Sigmoid colon (tissue), 7 donors: ENCODE measurements around the gene PCDHGB6. TPM values are rescaled to one million over a fixed set of nuclear protein-coding genes. Genes with fewer than 3 reads are reported as not detected.

Experiments
- DNase-seq: peaks from one replicate; pipeline ENCODE4 v3.0.0-alpha.2; 2019
- H3K27ac ChIP-seq, 4 donors: fragments of 200-600 bp; sonication (generic); one replicate each; pipeline ENCODE4 v1.5.1; 2016 to 2019; ENCODE audit warnings: mild to moderate bottlenecking in 1 of 4
- H3K27me3 ChIP-seq, 3 donors: fragments of 200-600 bp; sonication (generic); one replicate each; pipeline ENCODE4 v1.5.1; 2019; ENCODE audit warnings: mild to moderate bottlenecking in 1 of 3
- H3K36me3 ChIP-seq, 4 donors: fragments of 200-600 bp; sonication (generic); one replicate each; pipeline ENCODE4 v1.5.1; 2016 to 2019
- H3K4me1 ChIP-seq, 4 donors: fragments of 200-600 bp; sonication (generic); one replicate each; pipeline ENCODE4 v1.5.1; 2017 to 2019
- H3K4me3 ChIP-seq, 4 donors: fragments of 200-600 bp; sonication (generic); one replicate each; pipeline ENCODE4 v1.5.1; 2017 to 2019; ENCODE audit warnings: mild to moderate bottlenecking in 2 of 4, moderate library complexity in 1 of 4
- H3K9me3 ChIP-seq, 4 donors: fragments of 200-600 bp in 3 of 4; sonication (generic) in 3 of 4; one replicate each; pipeline versions ENCODE4 v1.5.1 to v1.6.1; 2013 to 2019
- CTCF ChIP-seq, 4 experiments: fragments of 450-650 bp in 3 of 4; fragments of 200-600 bp in 1 of 4; IDR thresholded peaks; one replicate each; pipeline ENCODE4 v1.5.1; 2016 to 2019; ENCODE audit warnings: antibody characterized with exemption in 4 of 4, mild to moderate bottlenecking in 3 of 4, moderate library complexity in 2 of 4
- EP300 ChIP-seq, 4 donors: sonication (generic); formaldehyde crosslinking; IDR thresholded peaks; one replicate each; pipeline ENCODE4 v1.6.1; 2017; ENCODE audit warnings: antibody characterized with exemption in 4 of 4
- POLR2A ChIP-seq, 2 donors: fragments of 450-650 bp; IDR thresholded peaks; one replicate each; pipeline ENCODE4 v1.6.1; 2016; ENCODE audit warnings: antibody characterized with exemption in 2 of 2, mild to moderate bottlenecking in 2 of 2, moderate library complexity in 2 of 2
- POLR2AphosphoS5 ChIP-seq, 4 donors: sonication (generic); formaldehyde crosslinking; IDR thresholded peaks; one replicate each; pipeline ENCODE4 v1.6.1; 2017; ENCODE audit warnings: antibody characterized with exemption in 4 of 4
- WGBS, 2 donors: extraction: QIAGEN DNeasy Blood & Tissue Kit; methylation state at CpG; one replicate each; pipeline ENCODE4 v1.1.7; 2013; 5-methylcytosine and 5-hydroxymethylcytosine counted together
- intact Hi-C: fragments of 100-400 bp; cut with DNase I; formaldehyde crosslinking; loops from one replicate; pipeline ENCODE4 v1.15.1; 2023
- polyA plus RNA-seq, 3 donors: library from polyadenylated mRNA; stranded (reverse); fragments of 200-250 nt; gene quantifications; one replicate each; pipeline ENCODE4 v1.2.3, GENCODE V29; 2013
- total RNA-seq, 4 donors: library from RNA; depleted of rRNA; stranded (reverse); fragments of >200 nt; gene quantifications; one replicate each; pipeline ENCODE4 v1.1.0, GENCODE V29; 2016
- donor health status: healthy with polysubstance abuse.
- donor health status: Bipolar disorder and iron deficiency.
- donor health status: healthy.

Gene PCDHGB6
- total and polyA plus RNA-seq, 7 donors: 1.2 to 15.0 (median 11.5) TPM; not detected in 2

DNA sequence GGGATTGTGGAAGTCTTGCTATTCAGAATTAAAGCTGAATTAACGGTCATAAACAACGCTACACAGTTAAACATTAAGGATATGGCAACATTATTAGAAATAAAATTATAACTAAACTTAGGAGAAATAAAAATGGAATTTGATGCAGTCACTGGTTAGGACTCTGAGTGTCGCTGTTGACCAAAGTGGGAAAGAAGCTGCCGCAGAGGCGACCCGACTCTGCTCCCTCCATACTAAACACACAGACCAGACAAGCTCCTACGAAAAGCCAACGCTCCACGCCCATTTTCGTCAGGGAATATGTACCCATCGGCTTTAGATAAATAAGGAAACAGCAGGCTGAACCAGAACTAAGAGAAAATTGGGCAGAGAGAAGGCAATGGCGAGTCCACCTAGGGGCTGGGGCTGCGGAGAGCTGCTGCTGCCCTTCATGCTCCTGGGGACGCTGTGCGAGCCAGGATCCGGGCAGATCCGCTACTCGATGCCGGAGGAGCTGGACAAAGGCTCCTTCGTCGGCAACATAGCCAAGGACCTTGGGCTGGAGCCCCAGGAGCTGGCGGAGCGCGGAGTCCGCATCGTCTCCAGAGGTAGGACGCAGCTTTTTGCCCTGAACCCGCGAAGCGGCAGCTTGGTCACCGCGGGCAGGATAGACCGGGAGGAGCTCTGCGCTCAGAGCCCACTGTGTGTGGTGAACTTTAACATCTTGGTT, 43.7 kb upstream of the PCDHGB6 start, which contains the start of gene PCDHGA5:
Gene PCDHGA5, plus strand, starts transcription at position 211 of the 709 bp plus-strand sequence. Its CDS starts 169 bp downstream, at position 380.
- Histone ChIP-seq H3K9me3 (peaks cover 41 to 92% (median 61%) of the 10 kb centered on the region in 4 donors), H3K4me3 (peak within 1 kb of the TSS in 2 of 4 donors; percentile 12 to 17), H3K27ac (no peak within 1 kb of the TSS), H3K36me3 (no peaks in the 10 kb centered on the region), H3K4me1 (no peaks in the 10 kb centered on the region), H3K27me3 (peaks cover 0 to 13% (median 4%) of the 10 kb centered on the region in 3 donors)
- intact Hi-C loops: no loop called here
- no peak for DNase-seq
- TF ChIP-seq EP300 (IDR thresholded peaks at IDR 0.05) (no peak), POLR2AphosphoS5 (IDR thresholded peaks at IDR 0.05) (no peak), POLR2A (IDR thresholded peaks at IDR 0.05) (no peak), CTCF (IDR thresholded peaks at IDR 0.05) (no peak)
- WGBS, 2 donors: 23 to 51% methylated on average over 34 of the region's 34 CpGs

DNA sequence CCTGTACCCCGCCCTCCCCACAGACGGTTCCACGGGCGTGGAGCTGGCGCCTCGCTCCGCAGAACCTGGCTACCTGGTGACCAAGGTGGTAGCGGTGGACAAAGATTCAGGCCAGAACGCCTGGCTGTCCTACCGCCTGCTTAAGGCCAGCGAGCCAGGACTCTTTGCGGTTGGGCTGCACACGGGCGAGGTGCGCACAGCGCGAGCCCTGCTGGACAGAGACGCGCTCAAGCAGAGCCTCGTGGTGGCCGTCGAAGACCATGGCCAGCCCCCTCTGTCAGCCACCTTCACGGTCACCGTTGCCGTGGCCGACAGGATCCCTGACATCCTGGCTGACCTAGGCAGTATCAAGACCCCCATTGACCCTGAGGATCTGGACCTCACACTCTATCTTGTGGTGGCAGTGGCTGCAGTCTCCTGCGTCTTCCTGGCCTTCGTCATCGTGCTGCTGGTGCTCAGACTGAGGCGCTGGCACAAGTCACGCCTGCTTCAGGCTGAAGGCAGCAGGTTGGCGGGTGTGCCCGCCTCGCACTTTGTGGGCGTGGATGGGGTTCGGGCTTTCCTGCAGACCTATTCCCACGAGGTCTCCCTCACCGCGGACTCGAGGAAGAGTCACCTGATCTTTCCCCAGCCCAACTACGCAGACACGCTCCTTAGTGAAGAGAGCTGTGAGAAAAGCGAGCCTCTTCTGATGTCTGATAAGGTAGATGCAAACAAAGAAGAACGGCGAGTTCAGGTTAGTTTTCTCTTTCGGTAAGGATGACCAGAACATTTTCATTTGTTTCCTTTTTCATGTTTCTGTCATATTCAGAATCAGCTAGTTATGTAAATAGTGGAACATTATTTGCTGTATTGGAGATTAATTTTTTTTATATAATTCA, 41.6 kb upstream of the PCDHGB6 start:
- TF ChIP-seq POLR2A (IDR thresholded peaks at IDR 0.05) (no peak), EP300 (IDR thresholded peaks at IDR 0.05) (no peak), POLR2AphosphoS5 (IDR thresholded peaks at IDR 0.05) (no peak), CTCF (IDR thresholded peaks at IDR 0.05) (no peak)
- Histone ChIP-seq H3K36me3 (no peaks in the 10 kb centered on the region), H3K4me3 (no peak overlapping the region), H3K9me3 (peaks cover 34 to 92% (median 61%) of the 10 kb centered on the region in 4 donors), H3K27me3 (peaks cover 0 to 7% (median 4%) of the 10 kb centered on the region in 3 donors), H3K4me1 (no peaks in the 10 kb centered on the region), H3K27ac (no peak overlapping the region)
- intact Hi-C loops: no loop called here
- WGBS, 2 donors: 39 to 61% methylated on average over 46 of the region's 46 CpGs
- no peak for DNase-seq

- WGBS, 2 donors: 19 to 42% methylated on average over 32 of the region's 32 CpGs
- no peak for DNase-seq
- H3K4me1 ChIP-seq: no peaks in the 10 kb centered on the region
- peaks cover 49 to 95% (median 71%) of the 10 kb centered on the region in 4 donors for H3K9me3 ChIP-seq
- peaks cover 0 to 6% (median 0%) of the 10 kb centered on the region in 4 donors for H3K36me3 ChIP-seq
- H3K4me3 ChIP-seq: peak within 1 kb of the TSS in 2 of 4 donors; percentile 17 to 19
- H3K27ac ChIP-seq: no peak within 1 kb of the TSS
- intact Hi-C loops: no loop called here
- TF ChIP-seq CTCF (IDR thresholded peaks at IDR 0.05): no peak
- TF ChIP-seq POLR2AphosphoS5 (IDR thresholded peaks at IDR 0.05): no peak
- TF ChIP-seq POLR2A (IDR thresholded peaks at IDR 0.05): no peak
- TF ChIP-seq EP300 (IDR thresholded peaks at IDR 0.05): no peak
- peaks cover 0 to 7% (median 0%) of the 10 kb centered on the region in 3 donors for H3K27me3 ChIP-seq
These were observed 37.6 kb upstream of the PCDHGB6 start, which contains the start of gene PCDHGB3 for GRCh38 chr5:141369994-141370848. Gene PCDHGB3, plus strand, starts transcription at chr5:141370242. Its CDS starts 153 bp downstream, at chr5:141370395.
